NCI-H69 (cell line): ENCODE data around the gene ASB1.
"Not testable (repeated sequence)": the region's sequence is repeated elsewhere in the genome, so short reads cannot be mapped to it uniquely, and the experiment has no call there.

Experiments used
- DNase-seq: peaks from one replicate; lab custom pipeline; 2025; lab: John Stamatoyannopoulos, UW

Gene ASB1

GRCh38 chr2:238404406-238405216 is 22.1 kb upstream of the ASB1 start:
- DNase-seq = no peak

- DNase-seq = not testable (repeated sequence)
Measured at GRCh38 chr2:238405217-238405555, 21.5 kb upstream of the ASB1 start.

GRCh38 chr2:238406221-238406997 is 20.3 kb upstream of the ASB1 start:
- DNase-seq = no peak

GRCh38 chr2:238406998-238407285 is 19.8 kb upstream of the ASB1 start:
- no peak for DNase-seq

- no peak for DNase-seq
Measured at GRCh38 chr2:238407566-238407965, 19.2 kb upstream of the ASB1 start.

- no peak for DNase-seq
Measured at GRCh38 chr2:238408615-238409340, 17.9 kb upstream of the ASB1 start.

GRCh38 chr2:238409341-238410199 is 17.2 kb upstream of the ASB1 start:
- DNase-seq = no peak

GRCh38 chr2:238412067-238412767 is 14.5 kb upstream of the ASB1 start:
- DNase-seq = no peak

- DNase-seq = no peak
Measured at GRCh38 chr2:238413368-238413767, 13.4 kb upstream of the ASB1 start.

- DNase-seq = peak; percentile 86
Measured at GRCh38 chr2:238415036-238415764, 11.5 kb upstream of the ASB1 start.

- DNase-seq = no peak
Measured at GRCh38 chr2:238415893-238416292, 10.8 kb upstream of the ASB1 start.

GRCh38 chr2:238418196-238418998 is 8.3 kb upstream of the ASB1 start:
- DNase-seq = peak; percentile 2

GRCh38 chr2:238418999-238419546 is 7.7 kb upstream of the ASB1 start:
- no peak for DNase-seq

GRCh38 chr2:238420442-238420841 is 6.3 kb upstream of the ASB1 start:
- no peak for DNase-seq

GRCh38 chr2:238420878-238421694 is 5.6 kb upstream of the ASB1 start:
- no peak for DNase-seq

GRCh38 chr2:238421695-238422035 is 5.1 kb upstream of the ASB1 start:
- DNase-seq = no peak

GRCh38 chr2:238422285-238422684 is 4.4 kb upstream of the ASB1 start:
- no peak for DNase-seq

- no peak for DNase-seq
Measured at GRCh38 chr2:238422940-238423339, 3.8 kb upstream of the ASB1 start.
